Measurements from ENCODE around the gene SYT8.
A peak's percentile ranks its signal among the peaks of the same experiment; 100 is the strongest.
"Not testable (repeated sequence)": the region's sequence is repeated elsewhere in the genome, so short reads cannot be mapped to it uniquely, and the experiment has no call there.

SYT8 gene

GRCh38 chr11:1803835-1804519 is 30.8 kb upstream of the SYT8 start:
- H3K36me3 ChIP-seq (ENCODE audit: control insufficient read depth in 2 of 2, insufficient read depth in 1 of 2, low read length in 2 of 2); H3K27ac ChIP-seq (ENCODE audit: extremely low read depth, low read depth, low read length); H3K9me3 ChIP-seq (ENCODE audit: control insufficient read depth, insufficient read depth, low read depth, low read length); H3K4me1 ChIP-seq (ENCODE audit: control insufficient read depth, insufficient read depth, low read length); H3K4me3 ChIP-seq (ENCODE audit: low read depth, low read length): not testable (repeated sequence)
- ChIA-PET POLR2A (interaction anchor here (0.6 kb wide), 1 partner anchor 11 kb away, joined by 3 read pairs; no protein-coding TSS in a partner anchor), CTCF (interaction anchor here (1.9 kb wide), 1 partner anchor 30 kb away, joined by 7 read pairs; the partner anchor contains the start of gene SYT8)
- peak; percentile 60; the same call in 1 of the 2 replicates for TF ChIP-seq KLF8 (tag by site-specific recombination; IDR thresholded peaks at IDR 0.05)
- TF ChIP-seq KLF1 (tag by site-specific recombination; IDR thresholded peaks at IDR 0.05): peak; percentile 88

GRCh38 chr11:1805525-1805924 is 29.3 kb upstream of the SYT8 start:
- Histone ChIP-seq H3K27ac (ENCODE audit: extremely low read depth, low read depth, low read length) (no peak overlapping the region), H3K4me1 (ENCODE audit: control insufficient read depth, insufficient read depth, low read length) (no peaks in the 10 kb centered on the region), H3K4me3 (ENCODE audit: low read depth, low read length) (no peak overlapping the region), H3K9me3 (ENCODE audit: control insufficient read depth, insufficient read depth, low read depth, low read length) (no peaks in the 10 kb centered on the region), H3K36me3 (ENCODE audit: control insufficient read depth in 2 of 2, insufficient read depth in 1 of 2, low read length in 2 of 2) (no peaks in the 10 kb centered on the region)
- POLR2A ChIA-PET: no interaction called here
- TF ChIP-seq ZNF521 (tag by site-specific recombination; IDR thresholded peaks at IDR 0.05): no peak
- TF ChIP-seq ZNF391 (tag by site-specific recombination; IDR thresholded peaks at IDR 0.05; ENCODE audit: borderline replicate concordance, low read depth): no peak
- no peak for TF ChIP-seq ZNF155 (tag by site-specific recombination; IDR thresholded peaks at IDR 0.05)
- TF ChIP-seq ZNF239 (tag by site-specific recombination; IDR thresholded peaks at IDR 0.05): no peak
- no peak for TF ChIP-seq ZNF670 (tag by site-specific recombination; IDR thresholded peaks at IDR 0.05; ENCODE audit: low read depth)
- no peak for TF ChIP-seq TCF7L2 (IDR thresholded peaks at IDR 0.05; ENCODE audit: borderline replicate concordance, low read depth, low read length)
- no peak for TF ChIP-seq ZBTB49 (tag by site-specific recombination; IDR thresholded peaks at IDR 0.05; ENCODE audit: low read depth)
- no peak for TF ChIP-seq ZNF416 (tag by site-specific recombination; IDR thresholded peaks at IDR 0.05)
- no peak for TF ChIP-seq ZNF133 (tag by site-specific recombination; IDR thresholded peaks at IDR 0.05)
- no peak for TF ChIP-seq KLF1 (tag by site-specific recombination; IDR thresholded peaks at IDR 0.05)
- no peak for TF ChIP-seq ZNF202 (tag by site-specific recombination; IDR thresholded peaks at IDR 0.05; ENCODE audit: borderline replicate concordance)
- TF ChIP-seq ZNF621 (tag by site-specific recombination; IDR thresholded peaks at IDR 0.05): no peak
- no peak for TF ChIP-seq ZNF624 (tag by site-specific recombination; IDR thresholded peaks at IDR 0.05)
- no peak for TF ChIP-seq ZNF26 (tag by site-specific recombination; IDR thresholded peaks at IDR 0.05)
- TF ChIP-seq TSHZ1 (tag by site-specific recombination; IDR thresholded peaks at IDR 0.05; ENCODE audit: borderline replicate concordance): no peak
- TF ChIP-seq ZNF548 (tag by site-specific recombination; IDR thresholded peaks at IDR 0.05): no peak
- TF ChIP-seq SCRT1 (tag by site-specific recombination; IDR thresholded peaks at IDR 0.05; ENCODE audit: borderline replicate concordance): no peak
- CTCF ChIA-PET: interaction anchor here (0.6 to 1.9 kb wide), 6 partner anchors 8 to 477 kb away, joined by 3 to 7 read pairs (median 5); partner anchors contain the start of gene SYT8

Measured in HEK293 (cell line).